Measurements from ENCODE around the gene RO60. TPM values are rescaled to one million over a fixed set of nuclear protein-coding genes. Genes with fewer than 3 reads are reported as not detected.

RO60 gene
- total and polyA plus RNA-seq, 8 donors: 4.3 to 31.3 (median 19.5) TPM

DNA sequence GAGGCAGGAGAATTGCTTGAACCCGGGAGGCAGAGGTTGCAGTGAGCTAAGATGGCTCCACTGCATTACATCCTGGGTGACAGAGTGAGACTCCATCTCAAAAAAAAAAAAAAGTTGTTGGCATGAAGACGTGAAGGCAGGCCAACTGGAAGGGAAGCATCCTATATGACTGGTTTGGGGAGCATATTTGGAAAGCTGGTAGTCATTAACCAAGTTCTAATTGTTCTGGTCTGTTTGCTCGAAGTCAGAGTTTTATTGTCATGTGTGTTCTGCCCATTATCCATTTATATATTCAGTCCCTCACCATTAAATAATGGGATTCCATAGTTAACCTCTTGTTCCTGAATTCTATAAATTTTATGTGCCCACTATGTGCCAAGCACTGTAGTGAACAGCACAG is 49.1 kb downstream of the RO60 start:
- H3K9me3 ChIP-seq: no peaks in the 10 kb centered on the region
- H3K27me3 ChIP-seq: no peaks in the 10 kb centered on the region
- intact Hi-C loops (cut with DNase I): no loop called here
- no peaks in the 10 kb centered on the region for H3K36me3 ChIP-seq
- WGBS, 2 donors: 66 to 71% methylated on average over 3 of the region's 3 CpGs
- ATAC-seq: no peak
- TF ChIP-seq, protein P1, sequence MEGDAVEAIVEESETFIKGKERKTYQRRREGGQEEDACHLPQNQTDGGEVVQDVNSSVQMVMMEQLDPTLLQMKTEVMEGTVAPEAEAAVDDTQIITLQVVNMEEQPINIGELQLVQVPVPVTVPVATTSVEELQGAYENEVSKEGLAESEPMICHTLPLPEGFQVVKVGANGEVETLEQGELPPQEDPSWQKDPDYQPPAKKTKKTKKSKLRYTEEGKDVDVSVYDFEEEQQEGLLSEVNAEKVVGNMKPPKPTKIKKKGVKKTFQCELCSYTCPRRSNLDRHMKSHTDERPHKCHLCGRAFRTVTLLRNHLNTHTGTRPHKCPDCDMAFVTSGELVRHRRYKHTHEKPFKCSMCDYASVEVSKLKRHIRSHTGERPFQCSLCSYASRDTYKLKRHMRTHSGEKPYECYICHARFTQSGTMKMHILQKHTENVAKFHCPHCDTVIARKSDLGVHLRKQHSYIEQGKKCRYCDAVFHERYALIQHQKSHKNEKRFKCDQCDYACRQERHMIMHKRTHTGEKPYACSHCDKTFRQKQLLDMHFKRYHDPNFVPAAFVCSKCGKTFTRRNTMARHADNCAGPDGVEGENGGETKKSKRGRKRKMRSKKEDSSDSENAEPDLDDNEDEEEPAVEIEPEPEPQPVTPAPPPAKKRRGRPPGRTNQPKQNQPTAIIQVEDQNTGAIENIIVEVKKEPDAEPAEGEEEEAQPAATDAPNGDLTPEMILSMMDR (IDR thresholded peaks at IDR 0.05): no peak
- H3K4me1 ChIP-seq: peaks cover 0 to 9% (median 5%) of the 10 kb centered on the region in 3 donors
- DNase-seq: no peak
- FAIRE-seq: no peak
- no peak overlapping the region for H3K4me3 ChIP-seq
- H3K27ac ChIP-seq: no peak overlapping the region

Other genes with a start within 250 kb of the RO60 start
- 10 to 100 TPM; 14.8 to 26.8 (median 17.8) TPM for gene UCHL5, start 252 bp upstream of the RO60 start, total RNA-seq
- 10 to 100 TPM in 1 of 2 donors, 1 to 10 TPM in 1; 9.8 to 13.5 TPM for gene UCHL5, start 252 bp upstream of the RO60 start, polyA plus RNA-seq
- 10 to 100 TPM in 1 of 6 donors, 1 to 10 TPM in 5; 4.1 to 12.9 (median 7.6) TPM for gene GLRX2, start 45.8 kb downstream of the RO60 start, total RNA-seq
- gene GLRX2, start 45.8 kb downstream of the RO60 start, polyA plus RNA-seq: 1 to 10 TPM; 5.2 to 5.3 TPM
- 10 to 100 TPM; 19.1 to 33.7 (median 24.6) TPM for gene CDC73, start 62.4 kb downstream of the RO60 start, total RNA-seq
- 1 to 10 TPM; 3.4 to 6.6 TPM for gene CDC73, start 62.4 kb downstream of the RO60 start, polyA plus RNA-seq
- under 1 TPM; 0.20 to 0.76 (median 0.34) TPM for gene B3GALT2, start 127.0 kb downstream of the RO60 start, total RNA-seq
- gene B3GALT2, start 127.0 kb downstream of the RO60 start, polyA plus RNA-seq: under 1 TPM; 0.27 to 0.99 TPM